HepG2 (cell line): ENCODE data around the gene SYNGR2. TPM values are rescaled to one million over a fixed set of nuclear protein-coding genes. Genes with fewer than 3 reads are reported as not detected.

Experiments used
- EP300 ChIP-seq, 3 experiments: sonication (generic) in 1 of 3; formaldehyde crosslinking in 1 of 3; IDR thresholded peaks; 2 replicates each; pipeline versions ENCODE4 v1.5.1 to v1.6.1; 2011 to 2020; ENCODE audit warnings: low read depth in 2 of 3, low read length in 2 of 3, borderline replicate concordance in 1 of 3, improper control_type of control experiment in 1 of 3, mild to moderate bottlenecking in 1 of 3, missing genetic modification reagents in 1 of 3, moderate library complexity in 1 of 3
- GTF2F1 ChIP-seq: fragments of 150-350 bp; IDR thresholded peaks from 2 replicates; pipeline ENCODE4 v1.6.1; 2014; ENCODE audit warnings: low read length
- NKX3-1 ChIP-seq: sonication (generic); formaldehyde crosslinking; IDR thresholded peaks from 2 replicates; pipeline ENCODE4 v1.5.0; 2020; ENCODE audit warnings: missing genetic modification reagents
- PHF5A ChIP-seq: IDR thresholded peaks from one replicate; pipeline ENCODE4 v1.6.1; 2018; ENCODE audit warnings: low read depth, missing genetic modification reagents; ENCODE audit not compliant: unreplicated experiment
- RORA ChIP-seq: sonication (generic); formaldehyde crosslinking; IDR thresholded peaks from 2 replicates; pipeline ENCODE4 v1.5.0; 2020; ENCODE audit warnings: mild to moderate bottlenecking, missing genetic modification reagents, moderate library complexity
- SMAD3 ChIP-seq: sonication (generic); formaldehyde crosslinking; IDR thresholded peaks from 2 replicates; pipeline ENCODE4 v1.4.0; 2020; ENCODE audit warnings: missing genetic modification reagents
- ZFP36L2 ChIP-seq: sonication (generic); formaldehyde crosslinking; IDR thresholded peaks from 2 replicates; pipeline ENCODE4 v1.4.0; 2020; ENCODE audit warnings: missing genetic modification reagents
- ZNF547 ChIP-seq: sonication (generic); formaldehyde crosslinking; IDR thresholded peaks from 2 replicates; pipeline ENCODE4 v1.5.1; 2020; ENCODE audit warnings: mild to moderate bottlenecking, missing genetic modification reagents
- ZNF652 ChIP-seq: IDR thresholded peaks from 2 replicates; pipeline ENCODE4 v1.6.1; 2016; ENCODE audit warnings: low read depth, borderline replicate concordance
- ZNF768 ChIP-seq: sonication (generic); formaldehyde crosslinking; IDR thresholded peaks from 2 replicates; pipeline ENCODE4 v1.4.0; 2020; ENCODE audit warnings: missing genetic modification reagents
- ZSCAN31 ChIP-seq: sonication (generic); formaldehyde crosslinking; IDR thresholded peaks from 2 replicates; pipeline ENCODE4 v1.5.0; 2020; ENCODE audit warnings: low read depth, mild to moderate bottlenecking, missing genetic modification reagents
- polyA plus RNA-seq, 8 experiments: library from polyadenylated mRNA; depleted of rRNA in 3 of 8; stranded (reverse) in 7 of 8; unstranded in 1 of 8; fragments of >200 nt; fragmentation: Illumina TruSeq in 4 of 8; extraction: Trizol in 4 of 8; gene quantifications; 2 replicates each; pipeline versions ENCODE4 v1.2.1 to v1.2.3, GENCODE V29; 2011 to 2016; ENCODE audit warnings: low read depth in 4 of 8, missing spikeins in 1 of 8, mixed read lengths in 1 of 8; ENCODE audit not compliant: insufficient read depth in 1 of 8
- total RNA-seq, 5 experiments: library from RNA; depleted of rRNA; stranded (reverse); fragments of >200 nt; fragmentation: Illumina TruSeq; extraction: Trizol; gene quantifications; 2 replicates each; pipeline ENCODE4 v1.2.3, GENCODE V29; 2016; ENCODE audit warnings: low read depth in 1 of 5
- TF ChIP-seq, protein P1 (sequence below): sonication (generic); formaldehyde crosslinking; IDR thresholded peaks from 2 replicates; pipeline ENCODE4 v1.8.1; 2023; ENCODE audit warnings: mild to moderate bottlenecking, inconsistent platforms, moderate library complexity, missing genetic modification reagents, borderline replicate concordance
- TF ChIP-seq, protein P2 (sequence below): sonication (generic); formaldehyde crosslinking; IDR thresholded peaks from 2 replicates; pipeline ENCODE4 v1.4.0; 2020; ENCODE audit warnings: missing genetic modification reagents
- TF ChIP-seq, protein P3 (sequence below): IDR thresholded peaks from 2 replicates; pipeline ENCODE4 v1.6.1; 2012; ENCODE audit warnings: low read depth, low read length, improper control_type of control experiment
- TF ChIP-seq, protein P4 (sequence below): sonication (generic); formaldehyde crosslinking; IDR thresholded peaks from 2 replicates; pipeline ENCODE4 v1.5.1; 2020; ENCODE audit warnings: missing genetic modification reagents, mild to moderate bottlenecking, borderline replicate concordance
- TF ChIP-seq, protein P5 (sequence below): sonication (generic); formaldehyde crosslinking; IDR thresholded peaks from 2 replicates; pipeline ENCODE4 v1.4.0; 2020; ENCODE audit warnings: missing genetic modification reagents, borderline replicate concordance

SYNGR2 gene
- total and polyA plus RNA-seq, 2 of the 13 experiments (the other 11 are each of a cell fraction or from before 2014, with no cell fraction given), result 46.7 to 170 TPM

DNA sequence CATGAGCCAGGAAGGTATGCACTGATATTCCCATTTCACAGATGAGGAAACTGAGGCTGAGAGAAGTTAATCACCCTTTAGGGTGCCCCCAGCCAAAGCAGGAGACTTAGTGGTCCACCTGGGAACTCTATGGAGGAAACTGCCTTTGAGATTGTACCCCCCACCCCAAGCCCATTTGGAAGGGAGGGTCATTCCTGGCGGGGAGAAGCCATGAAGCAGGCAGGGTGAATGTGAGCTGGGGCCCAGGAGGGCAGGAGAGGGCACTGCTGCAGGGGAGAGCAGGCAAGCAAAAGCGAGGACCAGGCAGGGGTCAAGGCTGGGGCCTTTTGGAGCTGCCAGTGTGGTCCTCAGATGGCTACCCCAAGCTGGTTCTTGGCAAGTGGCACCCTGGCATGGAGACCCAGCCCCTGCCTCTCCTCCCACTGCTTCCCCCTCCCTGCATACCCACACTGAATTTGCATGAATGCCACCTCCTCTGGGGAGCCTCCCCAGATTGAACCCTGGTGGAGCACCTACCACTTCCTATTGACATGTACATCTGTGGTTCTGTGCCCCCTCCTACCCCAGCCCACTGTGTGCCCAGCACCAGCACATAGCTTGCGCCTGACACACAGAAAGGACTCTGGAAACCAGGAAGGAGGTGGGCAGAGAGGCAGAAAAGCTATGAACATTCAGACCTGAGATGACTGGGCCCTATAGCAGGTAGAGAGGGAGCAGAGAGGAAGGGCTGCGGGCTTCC, 38.9 kb upstream of the SYNGR2 start (continued):
- TF ChIP-seq ZNF652 (CRISPR knock-in tag) (no peak), NKX3-1 (CRISPR knock-in tag) (no peak), ZNF768 (CRISPR knock-in tag) (no peak), ZSCAN31 (CRISPR knock-in tag) (no peak), GTF2F1 (no peak), EP300 (IDR thresholded peaks at IDR 0.05; ENCODE audit: low read depth in 2 of 2, low read length in 2 of 2) (no peak), EP300 (CRISPR knock-in tag; IDR thresholded peaks at IDR 0.05; ENCODE audit: borderline replicate concordance) (no peak; the same call in 1 of the 2 replicates), SMAD3 (CRISPR knock-in tag) (no peak), RORA (CRISPR knock-in tag) (no peak), PHF5A (CRISPR knock-in tag) (no peak), ZNF547 (CRISPR knock-in tag) (no peak), ZFP36L2 (no peak)
- TF ChIP-seq, protein P1, sequence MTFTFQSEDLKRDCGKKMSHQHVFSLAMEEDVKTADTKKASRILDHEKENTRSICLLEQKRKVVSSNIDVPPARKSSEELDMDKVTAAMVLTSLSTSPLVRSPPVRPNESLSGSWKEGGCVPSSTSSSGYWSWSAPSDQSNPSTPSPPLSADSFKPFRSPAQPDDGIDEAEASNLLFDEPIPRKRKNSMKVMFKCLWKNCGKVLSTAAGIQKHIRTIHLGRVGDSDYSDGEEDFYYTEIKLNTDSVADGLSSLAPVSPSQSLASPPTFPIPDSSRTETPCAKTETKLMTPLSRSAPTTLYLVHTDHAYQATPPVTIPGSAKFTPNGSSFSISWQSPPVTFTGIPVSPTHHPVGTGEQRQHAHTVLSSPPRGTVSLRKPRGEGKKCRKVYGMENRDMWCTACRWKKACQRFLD, result no peak
- TF ChIP-seq, protein P2, sequence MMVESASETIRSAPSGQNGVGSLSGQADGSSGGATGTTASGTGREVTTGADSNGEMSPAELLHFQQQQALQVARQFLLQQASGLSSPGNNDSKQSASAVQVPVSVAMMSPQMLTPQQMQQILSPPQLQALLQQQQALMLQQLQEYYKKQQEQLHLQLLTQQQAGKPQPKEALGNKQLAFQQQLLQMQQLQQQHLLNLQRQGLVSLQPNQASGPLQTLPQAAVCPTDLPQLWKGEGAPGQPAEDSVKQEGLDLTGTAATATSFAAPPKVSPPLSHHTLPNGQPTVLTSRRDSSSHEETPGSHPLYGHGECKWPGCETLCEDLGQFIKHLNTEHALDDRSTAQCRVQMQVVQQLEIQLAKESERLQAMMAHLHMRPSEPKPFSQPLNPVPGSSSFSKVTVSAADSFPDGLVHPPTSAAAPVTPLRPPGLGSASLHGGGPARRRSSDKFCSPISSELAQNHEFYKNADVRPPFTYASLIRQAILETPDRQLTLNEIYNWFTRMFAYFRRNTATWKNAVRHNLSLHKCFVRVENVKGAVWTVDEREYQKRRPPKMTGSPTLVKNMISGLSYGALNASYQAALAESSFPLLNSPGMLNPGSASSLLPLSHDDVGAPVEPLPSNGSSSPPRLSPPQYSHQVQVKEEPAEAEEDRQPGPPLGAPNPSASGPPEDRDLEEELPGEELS (CRISPR knock-in tag), result 0 out of 2 replicates have a peak, but pooled peaks have one; percentile 1
- TF ChIP-seq, protein P3, sequence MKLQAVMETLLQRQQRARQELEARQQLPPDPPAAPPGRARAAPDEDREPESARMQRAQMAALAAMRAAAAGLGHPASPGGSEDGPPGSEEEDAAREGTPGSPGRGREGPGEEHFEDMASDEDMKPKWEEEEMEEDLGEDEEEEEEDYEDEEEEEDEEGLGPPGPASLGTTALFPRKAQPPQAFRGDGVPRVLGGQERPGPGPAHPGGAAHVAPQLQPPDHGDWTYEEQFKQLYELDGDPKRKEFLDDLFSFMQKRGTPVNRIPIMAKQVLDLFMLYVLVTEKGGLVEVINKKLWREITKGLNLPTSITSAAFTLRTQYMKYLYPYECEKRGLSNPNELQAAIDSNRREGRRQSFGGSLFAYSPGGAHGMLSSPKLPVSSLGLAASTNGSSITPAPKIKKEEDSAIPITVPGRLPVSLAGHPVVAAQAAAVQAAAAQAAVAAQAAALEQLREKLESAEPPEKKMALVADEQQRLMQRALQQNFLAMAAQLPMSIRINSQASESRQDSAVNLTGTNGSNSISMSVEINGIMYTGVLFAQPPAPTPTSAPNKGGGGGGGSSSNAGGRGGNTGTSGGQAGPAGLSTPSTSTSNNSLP, result no peak
- TF ChIP-seq, protein P4, sequence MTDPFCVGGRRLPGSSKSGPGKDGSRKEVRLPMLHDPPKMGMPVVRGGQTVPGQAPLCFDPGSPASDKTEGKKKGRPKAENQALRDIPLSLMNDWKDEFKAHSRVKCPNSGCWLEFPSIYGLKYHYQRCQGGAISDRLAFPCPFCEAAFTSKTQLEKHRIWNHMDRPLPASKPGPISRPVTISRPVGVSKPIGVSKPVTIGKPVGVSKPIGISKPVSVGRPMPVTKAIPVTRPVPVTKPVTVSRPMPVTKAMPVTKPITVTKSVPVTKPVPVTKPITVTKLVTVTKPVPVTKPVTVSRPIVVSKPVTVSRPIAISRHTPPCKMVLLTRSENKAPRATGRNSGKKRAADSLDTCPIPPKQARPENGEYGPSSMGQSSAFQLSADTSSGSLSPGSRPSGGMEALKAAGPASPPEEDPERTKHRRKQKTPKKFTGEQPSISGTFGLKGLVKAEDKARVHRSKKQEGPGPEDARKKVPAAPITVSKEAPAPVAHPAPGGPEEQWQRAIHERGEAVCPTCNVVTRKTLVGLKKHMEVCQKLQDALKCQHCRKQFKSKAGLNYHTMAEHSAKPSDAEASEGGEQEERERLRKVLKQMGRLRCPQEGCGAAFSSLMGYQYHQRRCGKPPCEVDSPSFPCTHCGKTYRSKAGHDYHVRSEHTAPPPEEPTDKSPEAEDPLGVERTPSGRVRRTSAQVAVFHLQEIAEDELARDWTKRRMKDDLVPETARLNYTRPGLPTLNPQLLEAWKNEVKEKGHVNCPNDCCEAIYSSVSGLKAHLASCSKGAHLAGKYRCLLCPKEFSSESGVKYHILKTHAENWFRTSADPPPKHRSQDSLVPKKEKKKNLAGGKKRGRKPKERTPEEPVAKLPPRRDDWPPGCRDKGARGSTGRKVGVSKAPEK (CRISPR knock-in tag), result no peak
- TF ChIP-seq, protein P5, sequence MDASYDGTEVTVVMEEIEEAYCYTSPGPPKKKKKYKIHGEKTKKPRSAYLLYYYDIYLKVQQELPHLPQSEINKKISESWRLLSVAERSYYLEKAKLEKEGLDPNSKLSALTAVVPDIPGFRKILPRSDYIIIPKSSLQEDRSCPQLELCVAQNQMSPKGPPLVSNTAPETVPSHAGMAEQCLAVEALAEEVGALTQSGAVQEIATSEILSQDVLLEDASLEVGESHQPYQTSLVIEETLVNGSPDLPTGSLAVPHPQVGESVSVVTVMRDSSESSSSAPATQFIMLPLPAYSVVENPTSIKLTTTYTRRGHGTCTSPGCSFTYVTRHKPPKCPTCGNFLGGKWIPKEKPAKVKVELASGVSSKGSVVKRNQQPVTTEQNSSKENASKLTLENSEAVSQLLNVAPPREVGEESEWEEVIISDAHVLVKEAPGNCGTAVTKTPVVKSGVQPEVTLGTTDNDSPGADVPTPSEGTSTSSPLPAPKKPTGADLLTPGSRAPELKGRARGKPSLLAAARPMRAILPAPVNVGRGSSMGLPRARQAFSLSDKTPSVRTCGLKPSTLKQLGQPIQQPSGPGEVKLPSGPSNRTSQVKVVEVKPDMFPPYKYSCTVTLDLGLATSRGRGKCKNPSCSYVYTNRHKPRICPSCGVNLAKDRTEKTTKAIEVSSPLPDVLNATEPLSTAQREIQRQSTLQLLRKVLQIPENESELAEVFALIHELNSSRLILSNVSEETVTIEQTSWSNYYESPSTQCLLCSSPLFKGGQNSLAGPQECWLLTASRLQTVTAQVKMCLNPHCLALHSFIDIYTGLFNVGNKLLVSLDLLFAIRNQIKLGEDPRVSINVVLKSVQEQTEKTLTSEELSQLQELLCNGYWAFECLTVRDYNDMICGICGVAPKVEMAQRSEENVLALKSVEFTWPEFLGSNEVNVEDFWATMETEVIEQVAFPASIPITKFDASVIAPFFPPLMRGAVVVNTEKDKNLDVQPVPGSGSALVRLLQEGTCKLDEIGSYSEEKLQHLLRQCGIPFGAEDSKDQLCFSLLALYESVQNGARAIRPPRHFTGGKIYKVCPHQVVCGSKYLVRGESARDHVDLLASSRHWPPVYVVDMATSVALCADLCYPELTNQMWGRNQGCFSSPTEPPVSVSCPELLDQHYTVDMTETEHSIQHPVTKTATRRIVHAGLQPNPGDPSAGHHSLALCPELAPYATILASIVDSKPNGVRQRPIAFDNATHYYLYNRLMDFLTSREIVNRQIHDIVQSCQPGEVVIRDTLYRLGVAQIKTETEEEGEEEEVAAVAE (CRISPR knock-in tag), result no peak
